ENCODE results near the gene CD33. TPM values are rescaled to one million over a fixed set of nuclear protein-coding genes. Genes with fewer than 3 reads are reported as not detected.

The CD33 gene
- total and polyA plus RNA-seq, 2 donors (not counting 1 experiment from before 2014, with no cell fraction given), result not detected

- H4K20me1 ChIP-seq (ENCODE audit: control insufficient read depth, extremely low read depth, insufficient read depth, low read length), result no peaks in the 10 kb centered on the region
- no peak overlapping the region for H3K4me2 ChIP-seq (ENCODE audit: extremely low read depth, insufficient read depth, low read length)
- no peaks in the 10 kb centered on the region for H3K9me3 ChIP-seq (ENCODE audit: control insufficient read depth, insufficient read depth, low read depth, low read length)
- no peak overlapping the region for H2AFZ ChIP-seq (ENCODE audit: low read length)
- H3K9ac ChIP-seq (ENCODE audit: insufficient read depth, low read length), result no peak overlapping the region
- no peak for DNase-seq (ENCODE audit: low read depth in 2 of 2)
- H3K27me3 ChIP-seq (ENCODE audit: control insufficient read depth, insufficient read depth, low read length), result no peaks in the 10 kb centered on the region
- H3K4me3 ChIP-seq (replicated peaks in 1 of 4; ENCODE audit: control extremely low read depth in 1 of 4, insufficient read depth in 1 of 4, low read depth in 3 of 4, low read length in 4 of 4), result no peak overlapping the region
- no peaks in the 10 kb centered on the region for H3K4me1 ChIP-seq (ENCODE audit: control insufficient read depth, extremely low read depth, insufficient read depth, low read length)
- TF ChIP-seq CTCF (conservative IDR thresholded peaks at IDR 0.05 in 1 of 2, IDR thresholded peaks at IDR 0.05 in 1 of 2; ENCODE audit: low read depth in 1 of 2, low read length in 2 of 2) (no peak), EZH2 (IDR thresholded peaks at IDR 0.05; ENCODE audit: low read length, missing control alignments) (no peak)
- no peaks in the 10 kb centered on the region for H3K36me3 ChIP-seq (ENCODE audit: control insufficient read depth, insufficient read depth, low read length)
- no peak overlapping the region for H3K27ac ChIP-seq (ENCODE audit: insufficient read depth, low read length)
- no peaks in the 10 kb centered on the region for H3K79me2 ChIP-seq (ENCODE audit: control insufficient read depth, insufficient read depth, low read length)
Measured at GRCh38 chr19:51246164-51246552, 21.3 kb downstream of the CD33 start.

GRCh38 chr19:51247972-51248590 is 23.2 kb downstream of the CD33 start:
- Histone ChIP-seq H3K36me3 (ENCODE audit: control insufficient read depth, insufficient read depth, low read length) (no peaks in the 10 kb centered on the region), H3K9me3 (ENCODE audit: control insufficient read depth, insufficient read depth, low read depth, low read length) (no peaks in the 10 kb centered on the region), H2AFZ (ENCODE audit: low read length) (no peak overlapping the region), H3K79me2 (ENCODE audit: control insufficient read depth, insufficient read depth, low read length) (no peaks in the 10 kb centered on the region), H3K27ac (ENCODE audit: insufficient read depth, low read length) (no peak overlapping the region), H3K4me3 (replicated peaks in 1 of 4; ENCODE audit: control extremely low read depth in 1 of 4, insufficient read depth in 1 of 4, low read depth in 3 of 4, low read length in 4 of 4) (no peak overlapping the region), H3K4me2 (ENCODE audit: extremely low read depth, insufficient read depth, low read length) (no peak overlapping the region), H3K27me3 (ENCODE audit: control insufficient read depth, insufficient read depth, low read length) (no peaks in the 10 kb centered on the region), H3K9ac (ENCODE audit: insufficient read depth, low read length) (no peak overlapping the region), H3K4me1 (ENCODE audit: control insufficient read depth, extremely low read depth, insufficient read depth, low read length) (no peaks in the 10 kb centered on the region), H4K20me1 (ENCODE audit: control insufficient read depth, extremely low read depth, insufficient read depth, low read length) (no peaks in the 10 kb centered on the region)
- no peak for DNase-seq (ENCODE audit: low read depth in 2 of 2)
- no peak for TF ChIP-seq CTCF (conservative IDR thresholded peaks at IDR 0.05 in 1 of 2, IDR thresholded peaks at IDR 0.05 in 1 of 2; ENCODE audit: low read depth in 1 of 2, low read length in 2 of 2)
- no peak for TF ChIP-seq EZH2 (IDR thresholded peaks at IDR 0.05; ENCODE audit: low read length, missing control alignments)

DNA sequence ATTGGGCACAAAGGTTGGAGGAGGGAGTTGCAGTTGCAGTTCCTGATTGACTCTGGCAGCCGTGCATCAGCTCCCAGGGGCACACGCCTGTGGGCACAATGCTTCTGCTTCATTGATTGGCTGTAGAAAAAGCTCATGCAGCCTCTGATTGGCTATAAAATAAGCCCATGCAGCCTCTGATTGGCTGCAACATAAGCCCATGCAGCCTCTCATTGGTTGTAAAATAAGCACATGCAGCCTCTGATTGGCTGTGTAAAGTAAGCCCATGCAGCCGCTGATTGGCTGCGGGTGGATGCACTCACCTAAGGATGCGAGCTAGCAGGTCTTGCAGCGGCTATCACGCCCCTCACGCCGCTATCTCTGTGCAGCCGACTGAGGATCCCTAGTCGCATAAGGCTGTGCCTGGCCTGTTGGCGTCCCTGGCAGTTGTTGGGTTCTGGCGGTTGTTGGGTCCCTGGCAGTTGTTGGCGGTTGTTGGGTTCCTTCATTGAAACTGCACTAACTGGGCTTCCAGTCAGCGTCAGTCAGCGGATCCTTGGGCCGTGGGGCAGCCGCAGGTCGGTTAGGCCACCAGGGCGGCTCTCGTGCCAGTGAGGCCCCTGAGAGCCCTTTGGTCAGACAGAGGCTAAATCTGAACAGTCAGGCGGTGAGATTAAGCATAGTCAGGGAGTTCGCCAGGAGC is 26.0 kb downstream of the CD33 start, which contains the start of gene SIGLECL1:
Gene SIGLECL1, plus strand, starts transcription at position 295 of the 682 bp plus-strand sequence. CDS start 12,993 bp downstream, outside the sequence.
- Histone ChIP-seq H3K9me3 (ENCODE audit: control insufficient read depth, insufficient read depth, low read depth, low read length) (no peaks in the 10 kb centered on the region), H3K4me1 (ENCODE audit: control insufficient read depth, extremely low read depth, insufficient read depth, low read length) (no peaks in the 10 kb centered on the region)
- TF ChIP-seq CTCF (conservative IDR thresholded peaks at IDR 0.05 in 1 of 2, IDR thresholded peaks at IDR 0.05 in 1 of 2; ENCODE audit: low read depth in 1 of 2, low read length in 2 of 2) (no peak), EZH2 (IDR thresholded peaks at IDR 0.05; ENCODE audit: low read length, missing control alignments) (no peak)

More for the DNA sequence above, 26.0 kb downstream of the CD33 start, which contains the start of gene SIGLECL1:
- H3K27ac ChIP-seq (ENCODE audit: insufficient read depth, low read length), result no peak within 1 kb of the TSS
- no peak for DNase-seq (ENCODE audit: low read depth in 2 of 2)
- no peak within 1 kb of the TSS for H3K4me3 ChIP-seq (replicated peaks in 1 of 4; ENCODE audit: control extremely low read depth in 1 of 4, insufficient read depth in 1 of 4, low read depth in 3 of 4, low read length in 4 of 4)
- no peak within 1 kb of the TSS for H2AFZ ChIP-seq (ENCODE audit: low read length)
- H3K79me2 ChIP-seq (ENCODE audit: control insufficient read depth, insufficient read depth, low read length), result no peaks in the 10 kb centered on the region
- H3K9ac ChIP-seq (ENCODE audit: insufficient read depth, low read length), result no peak within 1 kb of the TSS
- H3K36me3 ChIP-seq (ENCODE audit: control insufficient read depth, insufficient read depth, low read length), result no peaks in the 10 kb centered on the region
- H4K20me1 ChIP-seq (ENCODE audit: control insufficient read depth, extremely low read depth, insufficient read depth, low read length), result no peaks in the 10 kb centered on the region
- H3K4me2 ChIP-seq (ENCODE audit: extremely low read depth, insufficient read depth, low read length), result no peak within 1 kb of the TSS
- no peaks in the 10 kb centered on the region for H3K27me3 ChIP-seq (ENCODE audit: control insufficient read depth, insufficient read depth, low read length)

Data from fibroblast of lung (primary cell).